Fibroblast of lung (primary cell): ENCODE data around the gene CROCC. TPM values are rescaled to one million over a fixed set of nuclear protein-coding genes. Genes with fewer than 3 reads are reported as not detected.

Source experiments
- DNase-seq, 2 donors: peaks; one replicate each; pipeline versions ENCODE4 v3.0.0 to v3.0.0-alpha.2; 2010; ENCODE audit warnings: low read depth in 2 of 2
- H2AFZ ChIP-seq: 2 replicates; pipeline ENCODE4 v1.5.1; 2012; ENCODE audit warnings: low read length, control low read depth, inconsistent platforms
- H3K27ac ChIP-seq: 2 replicates; pipeline ENCODE4 v1.5.1; 2011; ENCODE audit warnings: low read length, control low read depth; ENCODE audit not compliant: insufficient read depth
- H3K27me3 ChIP-seq: 2 replicates; pipeline ENCODE4 v1.5.1; 2011; ENCODE audit warnings: mild to moderate bottlenecking, low read length; ENCODE audit not compliant: control insufficient read depth, insufficient read depth
- H3K36me3 ChIP-seq: 2 replicates; pipeline ENCODE4 v1.5.1; 2011; ENCODE audit warnings: low read length; ENCODE audit not compliant: control insufficient read depth, insufficient read depth
- H3K4me1 ChIP-seq: 2 replicates; pipeline ENCODE4 v1.5.1; 2011; ENCODE audit warnings: low read length; ENCODE audit not compliant: control insufficient read depth, insufficient read depth; ENCODE audit errors: extremely low read depth
- H3K4me2 ChIP-seq: 2 replicates; pipeline ENCODE4 v1.5.1; 2011; ENCODE audit warnings: low read length, control low read depth; ENCODE audit not compliant: insufficient read depth; ENCODE audit errors: extremely low read depth
- H3K4me3 ChIP-seq, 4 experiments: fragments of 200-600 bp in 1 of 4; sonication (generic) in 1 of 4; replicated peaks in 1 of 4; 2 replicates each; pipeline ENCODE4 v1.5.1; 2011 to 2016; ENCODE audit warnings: low read length in 4 of 4, low read depth in 3 of 4, mild to moderate bottlenecking in 3 of 4, control low read depth in 2 of 4, inconsistent platforms in 1 of 4, mixed read lengths in 1 of 4; ENCODE audit not compliant: insufficient read depth in 1 of 4; ENCODE audit errors: control extremely low read depth in 1 of 4
- H3K79me2 ChIP-seq: 2 replicates; pipeline ENCODE4 v1.5.1; 2012; ENCODE audit warnings: mild to moderate bottlenecking, low read length, inconsistent platforms; ENCODE audit not compliant: control insufficient read depth, insufficient read depth
- H3K9ac ChIP-seq: 2 replicates; pipeline ENCODE4 v1.5.1; 2011; ENCODE audit warnings: mild to moderate bottlenecking, low read length, control low read depth; ENCODE audit not compliant: insufficient read depth
- H3K9me3 ChIP-seq: 2 replicates; pipeline ENCODE4 v1.5.1; 2012; ENCODE audit warnings: low read depth, low read length; ENCODE audit not compliant: control insufficient read depth, insufficient read depth
- H4K20me1 ChIP-seq: 2 replicates; pipeline ENCODE4 v1.5.1; 2011; ENCODE audit warnings: low read length; ENCODE audit not compliant: control insufficient read depth, insufficient read depth; ENCODE audit errors: extremely low read depth
- CTCF ChIP-seq, 2 donors: IDR thresholded peaks in 1 of 2; conservative IDR thresholded peaks in 1 of 2; 1 replicate in 1 of 2; 2 replicates in 1 of 2; pipeline ENCODE4 v1.5.1; 2011 to 2012; ENCODE audit warnings: low read length in 2 of 2, control low read depth in 1 of 2, inconsistent platforms in 1 of 2, low read depth in 1 of 2, mild to moderate bottlenecking in 1 of 2
- EZH2 ChIP-seq: IDR thresholded peaks from 2 replicates; pipeline ENCODE4 v1.5.1; 2012; ENCODE audit warnings: low read length, control low read depth, mild to moderate bottlenecking; ENCODE audit errors: missing control alignments
- polyA plus RNA-seq, 2 donors: library from polyadenylated mRNA; depleted of rRNA in 1 of 2; stranded (reverse) in 1 of 2; unstranded in 1 of 2; fragments of >200 nt; gene quantifications; 2 replicates each; pipeline ENCODE4 v1.2.1, GENCODE V29; 2011 to 2012; ENCODE audit warnings: missing spikeins in 1 of 2
- total RNA-seq: library from RNA; depleted of rRNA; stranded (reverse); fragments of >200 nt; gene quantifications from 2 replicates; pipeline ENCODE4 v1.2.1, GENCODE V29; 2014

CROCC gene
- total and polyA plus RNA-seq, 2 donors (not counting 1 experiment from before 2014, with no cell fraction given) = 3.8 to 20.3 TPM

DNA sequence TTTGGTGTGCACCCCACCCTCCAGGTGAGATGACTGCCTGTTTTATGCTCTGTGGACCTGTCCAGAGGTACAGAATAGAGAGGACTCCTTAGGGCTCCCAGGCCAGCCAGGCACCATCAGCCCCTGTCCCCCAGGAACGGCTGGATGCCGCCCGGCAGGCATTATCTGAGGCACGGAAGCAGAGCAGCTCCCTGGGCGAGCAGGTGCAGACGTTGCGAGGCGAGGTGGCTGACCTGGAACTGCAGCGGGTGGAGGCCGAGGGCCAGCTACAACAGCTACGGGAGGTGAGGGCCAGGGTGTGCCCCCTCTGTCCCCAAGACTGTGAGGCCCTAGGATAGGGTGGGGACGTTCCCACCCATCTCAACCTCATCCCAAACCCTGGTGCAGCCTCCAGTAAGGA is 47.9 kb downstream of the CROCC start:
- Histone ChIP-seq H4K20me1 (no peaks in the 10 kb centered on the region), H3K9me3 (no peaks in the 10 kb centered on the region), H3K4me2 (no peak overlapping the region), H3K9ac (no peak overlapping the region), H3K36me3 (peaks cover 4% of the 10 kb centered on the region), H3K4me1 (peaks cover 3% of the 10 kb centered on the region), H3K4me3 (no peak overlapping the region), H3K27me3 (no peaks in the 10 kb centered on the region), H2AFZ (no peak overlapping the region), H3K27ac (no peak overlapping the region), H3K79me2 (no peaks in the 10 kb centered on the region)
- TF ChIP-seq EZH2 = no peak
- no peak for DNase-seq

DNA sequence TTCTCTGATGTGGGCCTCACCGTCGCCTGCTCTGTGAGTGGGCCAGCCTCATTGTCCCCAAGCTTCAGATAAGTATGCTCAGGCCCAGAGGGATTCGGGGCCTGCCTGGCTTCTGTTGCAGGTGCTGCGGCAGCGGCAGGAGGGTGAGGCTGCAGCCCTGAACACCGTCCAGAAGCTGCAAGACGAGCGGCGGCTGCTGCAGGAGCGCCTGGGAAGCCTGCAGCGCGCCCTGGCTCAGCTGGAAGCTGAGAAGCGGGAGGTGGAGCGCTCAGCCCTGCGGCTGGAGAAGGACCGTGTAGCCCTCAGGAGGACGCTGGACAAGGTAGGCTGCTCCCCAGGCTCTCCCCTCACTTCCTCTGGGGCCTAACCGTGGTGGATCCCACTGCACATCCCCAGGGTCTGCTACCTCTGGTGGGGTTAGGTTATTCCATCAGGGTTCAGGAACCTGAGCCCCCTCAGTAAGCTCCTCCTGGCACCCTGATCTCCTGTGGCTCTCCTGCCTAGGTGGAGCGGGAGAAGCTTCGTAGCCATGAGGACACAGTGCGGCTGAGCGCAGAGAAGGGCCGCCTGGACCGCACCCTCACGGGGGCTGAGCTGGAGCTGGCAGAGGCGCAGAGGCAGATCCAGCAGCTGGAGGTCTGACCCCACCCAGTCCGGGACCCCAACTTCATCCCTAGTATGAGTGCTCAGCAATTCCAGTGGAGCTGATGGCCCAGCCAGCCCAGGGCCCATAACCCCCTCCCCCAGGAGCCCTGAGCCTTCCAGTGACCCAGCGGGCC is 48.6 kb downstream of the CROCC start:
- Histone ChIP-seq H4K20me1 (no peaks in the 10 kb centered on the region), H3K79me2 (no peaks in the 10 kb centered on the region), H3K27ac (no peak overlapping the region), H3K36me3 (peaks cover 4% of the 10 kb centered on the region), H3K4me3 (no peak overlapping the region), H3K4me2 (no peak overlapping the region), H2AFZ (no peak overlapping the region), H3K9me3 (no peaks in the 10 kb centered on the region), H3K27me3 (no peaks in the 10 kb centered on the region), H3K4me1 (peaks cover 3% of the 10 kb centered on the region), H3K9ac (no peak overlapping the region)
- TF ChIP-seq CTCF (conservative IDR thresholded peaks at IDR 0.05 in 1 of 2, IDR thresholded peaks at IDR 0.05 in 1 of 2; ENCODE audit: low read depth in 1 of 2, low read length in 2 of 2) = no peak
- DNase-seq = no peak

DNA sequence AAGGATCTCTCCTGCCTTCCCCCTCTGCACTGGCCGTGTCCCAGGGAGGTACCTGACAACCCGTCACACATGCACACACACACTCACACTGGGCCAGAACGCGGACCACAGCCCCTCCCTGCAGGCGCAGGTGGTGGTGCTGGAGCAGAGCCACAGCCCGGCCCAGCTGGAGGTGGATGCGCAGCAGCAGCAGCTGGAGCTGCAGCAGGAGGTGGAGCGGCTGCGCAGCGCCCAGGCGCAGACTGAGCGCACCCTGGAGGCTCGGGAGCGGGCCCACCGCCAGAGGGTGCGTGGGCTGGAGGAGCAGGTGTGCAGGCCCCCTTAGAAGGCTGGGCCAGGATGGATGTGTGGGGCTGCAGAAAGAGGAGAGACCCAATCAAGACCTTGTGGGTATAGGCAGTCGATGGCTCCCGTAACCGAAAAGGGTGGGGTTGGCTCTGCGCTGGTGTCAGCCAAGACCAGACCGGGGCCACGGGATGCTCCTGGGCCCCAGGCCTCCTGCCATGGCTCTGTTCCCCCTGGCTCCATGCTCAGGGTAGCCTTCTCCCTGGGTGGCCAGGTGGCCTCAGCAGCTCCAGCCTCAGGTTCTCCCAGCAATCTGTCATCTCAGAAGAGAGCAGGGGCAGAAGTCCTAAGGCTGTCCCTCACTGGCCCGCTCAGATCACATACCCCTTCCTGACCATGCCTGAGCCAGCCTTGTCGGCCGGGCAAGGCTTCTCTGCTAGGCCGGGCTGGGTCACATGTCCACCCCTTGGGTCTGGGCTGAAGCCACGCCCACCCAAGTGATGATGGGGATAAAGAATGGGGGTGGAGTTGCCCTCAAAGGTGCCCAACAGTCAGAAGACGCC is 49.8 kb downstream of the CROCC start:
- Histone ChIP-seq H2AFZ (no peak overlapping the region), H3K27me3 (no peaks in the 10 kb centered on the region), H3K4me1 (peaks cover 3% of the 10 kb centered on the region), H3K79me2 (no peaks in the 10 kb centered on the region), H4K20me1 (no peaks in the 10 kb centered on the region), H3K9me3 (no peaks in the 10 kb centered on the region), H3K27ac (peak overlapping the region; percentile 8), H3K9ac (no peak overlapping the region), H3K4me2 (no peak overlapping the region), H3K4me3 (no peak overlapping the region), H3K36me3 (peaks cover 4% of the 10 kb centered on the region)
- DNase-seq = peak in 1 of 2 donors; percentile 65
- TF ChIP-seq EZH2 (no peak), CTCF (conservative IDR thresholded peaks at IDR 0.05 in 1 of 2, IDR thresholded peaks at IDR 0.05 in 1 of 2; ENCODE audit: low read depth in 1 of 2, low read length in 2 of 2) (no peak)
